Heart right ventricle (tissue), 16 donors: ENCODE results near the gene MRGPRD. TPM values are rescaled to one million over a fixed set of nuclear protein-coding genes. Genes with fewer than 3 reads are reported as not detected.
"Not testable (repeated sequence)": the region's sequence is repeated elsewhere in the genome, so short reads cannot be mapped to it uniquely, and the experiment has no call there.

Experiments used
- ATAC-seq, 8 donors: fragments of 200-7000 bp; cut with Tn5 transposase; one replicate each; pipeline ENCODE4 v1.9.1; 2020; ENCODE audit warnings: mild to moderate bottlenecking in 8 of 8, moderate library complexity in 8 of 8, moderate number of reproducible peaks in 1 of 8
- DNase-seq, 2 donors: peaks; one replicate each; pipeline ENCODE4 v3.0.0-alpha.2; 2020
- H3K27ac ChIP-seq, 10 donors: fragments of 200-600 bp; sonication (generic) in 2 of 10; one replicate each; pipeline versions ENCODE4 v1.5.0 to v1.8.0; 2020 to 2022; ENCODE audit warnings: mild to moderate bottlenecking in 3 of 10
- H3K27me3 ChIP-seq, 7 donors: fragments of 200-600 bp; one replicate each; pipeline ENCODE4 v1.8.0; 2021 to 2022; ENCODE audit warnings: mild to moderate bottlenecking in 2 of 7
- H3K36me3 ChIP-seq, 9 donors: fragments of 200-600 bp; sonication (generic) in 1 of 9; one replicate each; pipeline versions ENCODE4 v1.5.0 to v1.8.0; 2020 to 2022; ENCODE audit warnings: mild to moderate bottlenecking in 2 of 9
- H3K4me1 ChIP-seq, 9 donors: fragments of 200-600 bp; sonication (generic) in 1 of 9; one replicate each; pipeline versions ENCODE4 v1.5.0 to v1.8.0; 2020 to 2022; ENCODE audit warnings: mild to moderate bottlenecking in 4 of 9
- H3K4me3 ChIP-seq, 10 donors: fragments of 200-600 bp; sonication (generic) in 2 of 10; one replicate each; pipeline versions ENCODE4 v1.5.0 to v1.8.0; 2020 to 2022; ENCODE audit warnings: mild to moderate bottlenecking in 7 of 10, moderate library complexity in 2 of 10
- H3K9me3 ChIP-seq, 11 donors: fragments of 200-600 bp in 10 of 11; sonication (generic) in 2 of 11; one replicate each; pipeline versions ENCODE4 v1.5.0 to v1.8.0; 2013 to 2022; ENCODE audit warnings: mild to moderate bottlenecking in 2 of 11, control low read depth in 1 of 11, moderate library complexity in 1 of 11
- CTCF ChIP-seq, 9 donors: fragments of 200-600 bp; sonication (generic) in 2 of 9; IDR thresholded peaks; one replicate each; pipeline versions ENCODE4 v1.5.0 to v1.8.0; 2021 to 2022; ENCODE audit warnings: antibody characterized with exemption in 9 of 9, mild to moderate bottlenecking in 5 of 9, moderate library complexity in 1 of 9
- WGBS, 2 donors: extraction: QIAGEN DNeasy Blood & Tissue Kit; methylation state at CpG; one replicate each; pipeline ENCODE4 v1.1.7; 2013; ENCODE audit warnings: inconsistent platforms in 1 of 2; 5-methylcytosine and 5-hydroxymethylcytosine counted together
- intact Hi-C, 10 donors: fragments of 100-400 bp; cut with DNase I; formaldehyde crosslinking; loops; one replicate each; pipeline versions ENCODE4 v1.11.1 to v1.14.2; 2022
- polyA plus RNA-seq, 2 donors: library from polyadenylated mRNA; stranded (reverse); fragments of 200-250 nt; gene quantifications; one replicate each; pipeline ENCODE4 v1.2.3, GENCODE V29; 2013
- total RNA-seq, 10 donors: library from RNA; stranded (reverse); fragmentation: NEBNext Ultra II Directional in 3 of 10; extraction: Animal tissue kit (Norgen Biotek cat#: 25700) in 3 of 10; gene quantifications; one replicate each; pipeline versions ENCODE4 v1.2.1 to v1.2.4, GENCODE V29; 2021 to 2023
- donor health status: Arrhythmogenic right ventricular cardiomyopathy.
- donor health status: ischemic (EF 13 %, LVEDD 7.1; RV severe dilation, severe dysfunction).
- donor health status: healthy with polysubstance abuse.
- donor health status: DM: no; HTN: yes; CAD: no.
- donor health status: DM: no; HTN: no; CAD: no.
- donor health status: ischemic (EF 25% LVEDD 6.9; RV normal size, moderate dysfunction).
- donor health status: ischemic (EF 25% LVEDD 5.7; RV mildly dilated, moderate dysfunction).
- donor health status: healthy.
- donor health status: DM: yes; HTN: yes; CAD: no.
- donor health status: Ischemic cardiomyopathy.
- donor health status: ischemic (EF 35%, LVEDD 5.7; RV mildly dilated, moderate dysfunction).
- donor health status: nonischemic (EF 11% LVEDD 7.7; RV severe dilation, severe dysfunction).
- donor health status: DM: yes; HTN: yes; CAD: no.
- donor health status: PGD.
- donor health status: ischemic (EF 29% LVEDD 5.4; RV normal size, mild dysfunction).
- donor health status: nonischemic (EF 23%, LVEDD 6.1; RV moderate dilation, normal function).

The MRGPRD gene
- total and polyA plus RNA-seq, 12 donors = not detected

GRCh38 chr11:69000391-69000790, 19.6 kb upstream of the MRGPRD start:
- DNase-seq (no peak), ATAC-seq (no peak)
- no peaks in the 10 kb centered on the region for H3K9me3 ChIP-seq
- intact Hi-C loops = no loop called here
- H3K4me1 ChIP-seq = peaks cover 0 to 32% (median 14%) of the 10 kb centered on the region in 9 donors
- H3K4me3 ChIP-seq = no peak overlapping the region
- H3K27ac ChIP-seq = peak overlapping the region in 7 of 10 donors; percentile 6 to 51 (median 38)
- TF ChIP-seq CTCF (IDR thresholded peaks at IDR 0.05) = no peak
- peaks cover 0 to 3% (median 0%) of the 10 kb centered on the region in 7 donors for H3K27me3 ChIP-seq
- WGBS, 2 donors = 81 to 91% methylated on average over 5 of the region's 5 CpGs
- peaks cover 0 to 7% (median 0%) of the 10 kb centered on the region in 9 donors for H3K36me3 ChIP-seq

- Histone ChIP-seq H3K4me1 (peaks cover 0 to 32% (median 14%) of the 10 kb centered on the region in 9 donors), H3K27ac (peak overlapping the region in 2 of 10 donors; percentile 37 to 51)
- DNase-seq = peak in 1 of 2 donors; percentile 2
- H3K36me3 ChIP-seq, H3K4me3 ChIP-seq, H3K9me3 ChIP-seq, H3K27me3 ChIP-seq, ATAC-seq, intact Hi-C loops: not testable (repeated sequence)
- 96 to 98% methylated on average over 12 of the region's 12 CpGs for WGBS, 2 donors
These were observed 19.1 kb upstream of the MRGPRD start for GRCh38 chr11:68999748-69000355.

GRCh38 chr11:68999093-68999747, 18.4 kb upstream of the MRGPRD start:
- Histone ChIP-seq H3K27ac (no peak overlapping the region), H3K36me3 (peaks cover 0 to 2% (median 0%) of the 10 kb centered on the region in 9 donors), H3K4me1 (peaks cover 0 to 32% (median 14%) of the 10 kb centered on the region in 9 donors), H3K4me3 (no peak overlapping the region), H3K9me3 (no peaks in the 10 kb centered on the region), H3K27me3 (peaks cover 0 to 5% (median 2%) of the 10 kb centered on the region in 7 donors)
- TF ChIP-seq CTCF (IDR thresholded peaks at IDR 0.05) = no peak
- intact Hi-C loops = no loop called here
- DNase-seq = peak in 1 of 2 donors; percentile 1
- no peak for ATAC-seq
- 89 to 93% methylated on average over 8 of the region's 8 CpGs for WGBS, 2 donors

DNA sequence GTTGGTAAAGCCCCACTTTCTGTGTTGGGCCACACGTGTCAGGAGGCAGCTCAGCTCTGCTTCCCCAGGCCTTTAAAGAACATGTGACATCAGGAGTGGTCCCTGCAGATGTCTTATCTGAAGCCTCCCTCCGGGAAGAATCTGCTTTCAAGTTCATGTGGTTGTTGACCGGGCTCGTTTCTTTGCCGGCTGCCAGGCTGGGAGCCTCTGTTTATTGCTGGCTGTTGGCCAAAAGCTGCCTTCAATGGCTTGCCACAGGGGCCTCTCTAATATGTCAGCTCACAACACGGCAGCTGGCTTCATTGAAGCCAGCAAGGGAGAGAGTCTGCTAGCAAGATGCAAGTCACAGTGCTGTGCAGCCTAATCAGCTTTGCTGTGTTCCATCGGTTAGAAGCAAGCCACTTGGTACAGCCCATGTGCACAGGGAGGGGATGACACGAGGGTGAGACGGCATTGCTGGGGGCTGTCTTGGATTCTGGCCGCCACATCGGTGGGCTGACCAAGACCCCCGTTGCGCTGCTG, 17.7 kb upstream of the MRGPRD start:
- H3K36me3 ChIP-seq = no peaks in the 10 kb centered on the region
- intact Hi-C loops = no loop called here
- peaks cover 0 to 32% (median 14%) of the 10 kb centered on the region in 9 donors for H3K4me1 ChIP-seq
- no peaks in the 10 kb centered on the region for H3K9me3 ChIP-seq
- no peak for TF ChIP-seq CTCF (IDR thresholded peaks at IDR 0.05)
- WGBS, 2 donors = 22 to 28% methylated on average over 13 of the region's 13 CpGs
- DNase-seq = peak in 1 of 2 donors; percentile 23
- peak in 4 of 8 donors; percentile 11 to 17 (median 14) for ATAC-seq
- H3K27me3 ChIP-seq = peaks cover 0 to 11% (median 5%) of the 10 kb centered on the region in 7 donors
- no peak overlapping the region for H3K27ac ChIP-seq
- no peak overlapping the region for H3K4me3 ChIP-seq

DNA sequence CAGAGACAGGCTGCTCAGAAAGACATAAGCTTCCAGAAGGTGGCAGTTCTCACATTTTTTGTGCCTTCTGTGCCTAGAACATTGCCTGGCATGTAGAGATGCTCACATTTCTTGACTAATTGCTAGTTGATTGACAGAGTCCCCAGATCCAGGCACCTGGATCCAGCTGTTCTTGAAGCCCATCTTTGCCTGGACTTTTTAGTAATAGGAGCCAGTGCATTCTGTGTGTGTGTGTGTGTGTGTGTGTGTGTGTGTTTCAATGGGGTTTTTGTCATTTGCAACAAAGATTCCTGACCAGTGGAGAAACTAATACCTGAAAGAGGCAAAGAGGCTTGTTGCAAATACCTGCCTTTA, 17.2 kb upstream of the MRGPRD start:
- Histone ChIP-seq H3K27me3 (peaks cover 0 to 14% (median 8%) of the 10 kb centered on the region in 7 donors), H3K4me1 (peaks cover 0 to 32% (median 14%) of the 10 kb centered on the region in 9 donors), H3K36me3 (no peaks in the 10 kb centered on the region), H3K4me3 (no peak overlapping the region), H3K27ac (no peak overlapping the region), H3K9me3 (no peaks in the 10 kb centered on the region)
- no peak for ATAC-seq
- TF ChIP-seq CTCF (IDR thresholded peaks at IDR 0.05) = no peak
- intact Hi-C loops = no loop called here
- no peak for DNase-seq
